CD4-positive, alpha-beta memory T cell (primary cell): Measurements from ENCODE around the gene DNM1. TPM values are rescaled to one million over a fixed set of nuclear protein-coding genes. Genes with fewer than 3 reads are reported as not detected.

ENCODE experiments used
- CTCF ChIA-PET: fragments of 350-600 bp; sonication (Branson Sonifier 250); formaldehyde crosslinking; loops from one replicate; lab custom pipeline; 2021; ENCODE audit warnings: inconsistent platforms; ENCODE audit not compliant: partially characterized antibody; lab: Charles Lee
- POLR2A ChIA-PET: fragments of 350-600 bp; sonication (Branson Sonifier 250); formaldehyde crosslinking; loops from one replicate; lab custom pipeline; 2021; ENCODE audit not compliant: partially characterized antibody; lab: Charles Lee
- DNase-seq, 5 donors: peaks; one replicate each; pipeline versions ENCODE4 v3.0.0 to v3.0.0-alpha.2; 2020 to 2022; ENCODE audit warnings: mixed read lengths in 1 of 5
- H3K27ac ChIP-seq: one replicate; pipeline ENCODE4 v1.7.0; 2013; ENCODE audit warnings: low read depth, low read length
- H3K27me3 ChIP-seq: 2 replicates; pipeline ENCODE4 v1.7.0; 2013; ENCODE audit warnings: mild to moderate bottlenecking, low read length, moderate library complexity; ENCODE audit not compliant: insufficient read depth
- H3K36me3 ChIP-seq: 2 replicates; pipeline ENCODE4 v1.7.0; 2013; ENCODE audit warnings: mild to moderate bottlenecking, low read length, moderate library complexity; ENCODE audit not compliant: insufficient read depth
- H3K4me1 ChIP-seq: 2 replicates; pipeline ENCODE4 v1.7.0; 2013; ENCODE audit warnings: mild to moderate bottlenecking, low read length, moderate library complexity; ENCODE audit not compliant: insufficient read depth
- H3K4me3 ChIP-seq, 2 donors: one replicate each; pipeline ENCODE4 v1.7.0; 2013; ENCODE audit warnings: low read length in 2 of 2, mild to moderate bottlenecking in 1 of 2
- H3K9me3 ChIP-seq, 2 donors: one replicate each; pipeline ENCODE4 v1.7.0; 2013; ENCODE audit warnings: low read length in 2 of 2, control low read depth in 1 of 2; ENCODE audit not compliant: control insufficient read depth in 1 of 2
- H3K27ac Mint-ChIP-seq, 7 donors: one replicate each; pipeline ENCODE4 v1.8.0; 2020 to 2021; ENCODE audit warnings: mixed read lengths in 7 of 7, mild to moderate bottlenecking in 6 of 7, inconsistent platforms in 3 of 7, moderate library complexity in 3 of 7
- H3K27me3 Mint-ChIP-seq, 2 donors: one replicate each; pipeline ENCODE4 v1.8.0; 2020 to 2021; ENCODE audit warnings: mixed read lengths in 2 of 2
- H3K36me3 Mint-ChIP-seq, 2 donors: one replicate each; pipeline ENCODE4 v1.8.0; 2020 to 2021; ENCODE audit warnings: mixed read lengths in 2 of 2, inconsistent platforms in 1 of 2, mild to moderate bottlenecking in 1 of 2
- H3K4me1 Mint-ChIP-seq, 4 donors: one replicate each; pipeline ENCODE4 v1.8.0; 2020 to 2021; ENCODE audit warnings: mixed read lengths in 4 of 4, mild to moderate bottlenecking in 1 of 4
- H3K4me3 Mint-ChIP-seq, 8 donors: one replicate each; pipeline ENCODE4 v1.8.0; 2020 to 2021; ENCODE audit warnings: mixed read lengths in 8 of 8, mild to moderate bottlenecking in 7 of 8, moderate library complexity in 6 of 8, inconsistent platforms in 3 of 8
- H3K9me3 Mint-ChIP-seq, 8 donors: one replicate each; pipeline ENCODE4 v1.8.0; 2020 to 2021; ENCODE audit warnings: mixed read lengths in 8 of 8, mild to moderate bottlenecking in 5 of 8, inconsistent platforms in 3 of 8, moderate library complexity in 1 of 8
- intact Hi-C: fragments of 100-400 bp; cut with micrococcal nuclease; formaldehyde crosslinking; loops from one replicate; pipeline ENCODE4 v1.15.1; 2023
- polyA plus RNA-seq, 2 donors: library from polyadenylated mRNA; unstranded; fragments of 300-500 nt; fragmentation: Illumina TruSeq; gene quantifications; one replicate each; pipeline ENCODE4 v1.2.3, GENCODE V29; 2021
- total RNA-seq, 2 experiments: library from RNA; stranded (reverse); gene quantifications; one replicate each; pipeline ENCODE4 v1.2.3, GENCODE V29; 2021

Gene DNM1
- total and polyA plus RNA-seq, 4 experiments from 2014 or later: 1.4 to 2.2 TPM; not detected in 2

GRCh38 chr9:128218518-128219389, 15.6 kb downstream of the DNM1 start:
- peaks cover 15% of the 10 kb centered on the region for H3K4me1 ChIP-seq
- no peaks in the 10 kb centered on the region for H3K27me3 ChIP-seq
- peak; percentile 86 to 94 (median 87) for DNase-seq
- no peaks in the 10 kb centered on the region for H3K36me3 Mint-ChIP-seq
- ChIA-PET POLR2A (interaction anchor here (0.8 to 1.7 kb wide), 3 partner anchors 31 to 58 kb away, joined by 3 to 13 read pairs (median 8); partner anchors contain the start of genes BBLN, GOLGA2 and SWI5), CTCF (interaction anchor here (2.0 kb wide), 1 partner anchor 28 kb away, joined by 4 read pairs; no protein-coding TSS in a partner anchor)
- no peak overlapping the region for H3K27ac ChIP-seq
- peaks cover 7 to 17% (median 12%) of the 10 kb centered on the region in 4 donors for H3K4me1 Mint-ChIP-seq
- no peaks in the 10 kb centered on the region for H3K9me3 ChIP-seq
- no peaks in the 10 kb centered on the region for H3K9me3 Mint-ChIP-seq
- no peaks in the 10 kb centered on the region for H3K27me3 Mint-ChIP-seq
- H3K4me3 Mint-ChIP-seq: peak overlapping the region; percentile 63 to 92 (median 82)
- intact Hi-C loops: loop anchor here (1.0 kb wide), 2 partner anchors 15 to 32 kb away; partner anchors contain the start of gene DNM1
- no peaks in the 10 kb centered on the region for H3K36me3 ChIP-seq
- H3K4me3 ChIP-seq: peak overlapping the region; percentile 31 to 39
- peak overlapping the region; percentile 54 to 93 (median 75) for H3K27ac Mint-ChIP-seq

DNA sequence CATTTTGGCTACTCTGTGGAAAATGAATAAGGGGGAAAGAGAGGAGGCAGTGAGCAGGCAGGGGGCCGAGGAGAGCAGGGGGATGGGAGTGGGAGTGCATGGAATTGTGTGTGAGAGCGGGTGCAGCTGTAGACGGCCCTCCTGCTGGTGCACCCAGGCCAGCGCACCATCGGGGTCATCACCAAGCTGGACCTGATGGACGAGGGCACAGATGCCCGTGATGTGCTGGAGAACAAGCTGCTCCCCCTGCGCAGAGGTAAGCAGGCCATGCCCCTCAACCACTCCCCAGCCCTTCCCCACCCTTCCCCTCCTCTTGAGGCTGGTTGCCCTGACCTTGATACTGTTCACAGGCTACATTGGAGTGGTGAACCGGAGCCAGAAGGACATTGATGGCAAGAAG, 16.7 kb downstream of the DNM1 start:
- no peak for DNase-seq
- intact Hi-C loops: no loop called here
- no peaks in the 10 kb centered on the region for H3K27me3 Mint-ChIP-seq
- H3K4me1 ChIP-seq: peaks cover 15% of the 10 kb centered on the region
- no peaks in the 10 kb centered on the region for H3K27me3 ChIP-seq
- ChIA-PET POLR2A (interaction anchor here (1.4 kb wide), 1 partner anchor 56 kb away, joined by 8 read pairs; the partner anchor contains the start of genes GOLGA2 and SWI5), CTCF (interaction anchor here (0.7 to 2.0 kb wide), 2 partner anchors 29 to 142 kb away, joined by 3 to 4 read pairs; no protein-coding TSS in a partner anchor)
- no peak overlapping the region for H3K4me3 ChIP-seq
- no peaks in the 10 kb centered on the region for H3K36me3 Mint-ChIP-seq
- no peaks in the 10 kb centered on the region for H3K9me3 Mint-ChIP-seq
- H3K4me1 Mint-ChIP-seq: peaks cover 7 to 17% (median 12%) of the 10 kb centered on the region in 4 donors
- no peak overlapping the region for H3K27ac ChIP-seq
- H3K36me3 ChIP-seq: no peaks in the 10 kb centered on the region
- no peaks in the 10 kb centered on the region for H3K9me3 ChIP-seq
- H3K4me3 Mint-ChIP-seq: peak overlapping the region in 2 of 8 donors; percentile 36 to 43
- H3K27ac Mint-ChIP-seq: peak overlapping the region in 1 of 7 donors; percentile 15

DNA sequence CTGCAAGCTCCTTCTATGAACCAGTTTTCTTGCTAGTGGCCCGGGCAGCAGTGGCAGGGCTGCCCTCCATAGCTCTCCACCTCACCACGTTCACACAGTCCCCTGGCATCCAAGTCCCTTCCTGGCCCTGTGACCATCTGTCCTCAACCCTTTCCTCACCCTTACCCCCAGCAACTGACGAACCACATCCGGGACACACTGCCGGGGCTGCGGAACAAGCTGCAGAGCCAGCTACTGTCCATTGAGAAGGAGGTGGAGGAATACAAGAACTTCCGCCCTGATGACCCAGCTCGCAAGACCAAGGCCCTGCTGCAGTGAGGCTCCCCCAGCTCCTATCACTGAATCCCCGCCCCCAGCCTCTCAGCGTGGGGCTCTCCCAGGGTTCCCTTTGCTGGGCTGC, 18.8 kb downstream of the DNM1 start:
- no peaks in the 10 kb centered on the region for H3K27me3 Mint-ChIP-seq
- peaks cover 7 to 17% (median 12%) of the 10 kb centered on the region in 4 donors for H3K4me1 Mint-ChIP-seq

GRCh38 chr9:128222880-128223670, 19.9 kb downstream of the DNM1 start:
- no peaks in the 10 kb centered on the region for H3K27me3 ChIP-seq
- no peaks in the 10 kb centered on the region for H3K36me3 ChIP-seq
- POLR2A ChIA-PET: no interaction called here
- H3K27ac Mint-ChIP-seq: no peak overlapping the region
- CTCF ChIA-PET: interaction anchor here (0.9 kb wide), 1 partner anchor 32 kb away, joined by 4 read pairs; no protein-coding TSS in a partner anchor
- H3K27ac ChIP-seq: no peak overlapping the region
- no peak for DNase-seq
- no peak overlapping the region for H3K4me3 ChIP-seq
- H3K36me3 Mint-ChIP-seq: no peaks in the 10 kb centered on the region
- peaks cover 6 to 12% (median 10%) of the 10 kb centered on the region in 4 donors for H3K4me1 Mint-ChIP-seq
- H3K9me3 Mint-ChIP-seq: no peaks in the 10 kb centered on the region
- no peak overlapping the region for H3K4me3 Mint-ChIP-seq
- intact Hi-C loops: no loop called here
- no peaks in the 10 kb centered on the region for H3K9me3 ChIP-seq
- peaks cover 11% of the 10 kb centered on the region for H3K4me1 ChIP-seq
- H3K27me3 Mint-ChIP-seq: no peaks in the 10 kb centered on the region

More for the DNA sequence above, 18.8 kb downstream of the DNM1 start:
- peaks cover 15% of the 10 kb centered on the region for H3K4me1 ChIP-seq
- POLR2A ChIA-PET: no interaction called here
- no peaks in the 10 kb centered on the region for H3K9me3 ChIP-seq
- H3K27ac ChIP-seq: no peak overlapping the region
- no peak overlapping the region for H3K4me3 ChIP-seq
- no peaks in the 10 kb centered on the region for H3K36me3 ChIP-seq
- no peak for DNase-seq
- H3K9me3 Mint-ChIP-seq: no peaks in the 10 kb centered on the region
- no peak overlapping the region for H3K27ac Mint-ChIP-seq
- no peak overlapping the region for H3K4me3 Mint-ChIP-seq
- CTCF ChIA-PET: no interaction called here
- intact Hi-C loops: no loop called here
- no peaks in the 10 kb centered on the region for H3K27me3 ChIP-seq
- no peaks in the 10 kb centered on the region for H3K36me3 Mint-ChIP-seq

GRCh38 chr9:128224877-128225276, 21.7 kb downstream of the DNM1 start:
- no peaks in the 10 kb centered on the region for H3K4me1 ChIP-seq
- Mint-ChIP-seq H3K36me3 (no peaks in the 10 kb centered on the region), H3K4me3 (no peak overlapping the region), H3K27me3 (no peaks in the 10 kb centered on the region), H3K4me1 (peaks cover 0 to 1% (median 0%) of the 10 kb centered on the region in 4 donors), H3K9me3 (no peaks in the 10 kb centered on the region), H3K27ac (no peak overlapping the region)
- DNase-seq: no peak
- intact Hi-C loops: no loop called here
- H3K27me3 ChIP-seq: no peaks in the 10 kb centered on the region
- ChIA-PET POLR2A (no interaction called here), CTCF (no interaction called here)
- H3K27ac ChIP-seq: no peak overlapping the region
- H3K4me3 ChIP-seq: no peak overlapping the region
- no peaks in the 10 kb centered on the region for H3K36me3 ChIP-seq
- H3K9me3 ChIP-seq: no peaks in the 10 kb centered on the region

- no peaks in the 10 kb centered on the region for H3K27me3 Mint-ChIP-seq
- no peaks in the 10 kb centered on the region for H3K4me1 ChIP-seq
- CTCF ChIA-PET: no interaction called here
- POLR2A ChIA-PET: interaction anchor here (0.6 kb wide), 1 partner anchor 333 kb away, joined by 3 read pairs; no protein-coding TSS in a partner anchor
- no peaks in the 10 kb centered on the region for H3K9me3 Mint-ChIP-seq
- no peak overlapping the region for H3K4me3 ChIP-seq
- no peak for DNase-seq
- H3K36me3 Mint-ChIP-seq: no peaks in the 10 kb centered on the region
- no peaks in the 10 kb centered on the region for H3K36me3 ChIP-seq
- H3K27ac ChIP-seq: no peak overlapping the region
- H3K27me3 ChIP-seq: no peaks in the 10 kb centered on the region
- H3K27ac Mint-ChIP-seq: no peak overlapping the region
- H3K4me3 Mint-ChIP-seq: no peak overlapping the region
- intact Hi-C loops: no loop called here
- no peaks in the 10 kb centered on the region for H3K4me1 Mint-ChIP-seq
- H3K9me3 ChIP-seq: no peaks in the 10 kb centered on the region
Observed at GRCh38 chr9:128225770-128226411, 22.7 kb downstream of the DNM1 start.
